Measurements from ENCODE around the gene MMADHC.
"Not testable (repeated sequence)": the region's sequence is repeated elsewhere in the genome, so short reads cannot be mapped to it uniquely, and the experiment has no call there.

Gene MMADHC

DNA sequence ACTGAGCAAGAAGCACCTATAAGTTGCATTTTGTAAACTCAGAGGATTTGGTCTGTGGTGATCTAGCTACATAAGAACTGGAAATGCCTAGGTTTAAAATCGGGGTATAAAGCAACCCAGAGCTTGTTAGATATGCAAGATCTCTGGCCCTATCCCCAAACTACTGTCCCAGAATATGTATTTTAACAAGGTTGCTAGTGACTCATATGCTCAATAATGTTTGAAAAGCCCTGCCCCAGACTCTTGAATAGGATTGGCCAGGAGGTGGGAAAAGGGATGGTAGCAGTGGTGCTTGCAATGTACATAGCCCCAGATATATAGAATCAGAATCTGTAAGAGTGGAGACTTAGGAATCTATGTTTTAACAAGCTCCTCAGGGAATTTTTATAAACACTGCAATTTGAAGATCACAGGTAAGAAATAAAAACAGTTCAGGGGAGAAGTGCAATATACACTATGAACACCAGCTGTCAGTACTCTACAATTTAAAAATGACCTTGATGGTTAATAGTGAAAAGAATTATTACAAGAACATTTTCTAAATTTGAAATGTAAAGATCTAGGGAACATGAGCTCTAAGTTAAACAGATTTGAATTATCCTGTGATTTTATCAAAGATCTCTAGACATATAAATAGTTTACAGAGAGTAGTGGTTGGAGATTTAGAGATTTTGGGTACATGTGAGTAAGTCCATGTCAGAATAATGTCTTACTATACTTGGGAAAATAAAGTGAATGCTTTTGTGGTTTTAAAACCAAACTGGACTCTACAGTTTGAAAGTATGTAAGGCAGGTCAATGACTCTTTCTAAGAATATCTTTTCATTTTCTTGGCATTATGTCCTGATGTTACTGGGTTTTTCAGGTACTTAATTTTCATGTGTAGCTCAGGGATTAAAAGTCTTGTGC lies 7.7 kb upstream of the MMADHC start:
- no peak for DNase-seq (ENCODE audit: low read depth, low spot score)

GRCh38 chr2:149594411-149594810 lies 6.8 kb upstream of the MMADHC start:
- DNase-seq (ENCODE audit: low read depth, low spot score): no peak

DNA sequence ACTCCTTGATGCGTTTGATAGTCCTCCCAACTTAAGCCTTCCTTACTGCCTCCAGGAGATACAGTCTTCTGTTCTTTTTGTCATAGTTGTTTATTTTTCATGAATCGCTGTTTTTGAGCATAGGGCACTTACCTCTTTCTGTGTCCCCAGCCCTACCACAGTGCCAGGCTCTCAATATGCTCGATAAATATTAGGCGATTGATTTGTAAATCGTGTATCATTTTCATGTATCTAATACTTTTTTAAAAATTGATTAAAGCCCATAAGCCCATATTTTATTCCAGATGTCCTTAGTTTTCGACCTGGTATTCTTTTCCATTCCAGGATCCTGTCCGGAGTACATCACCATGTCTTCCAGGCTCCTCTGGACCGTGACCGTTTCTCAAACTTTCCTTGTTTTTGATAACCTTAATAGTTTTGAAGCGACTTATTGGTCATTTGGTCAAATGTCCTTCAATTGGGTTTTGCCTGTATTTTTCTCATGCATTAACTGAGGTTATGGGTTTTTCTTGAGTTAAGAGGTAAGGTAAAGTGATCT lies 444 bp upstream of the MMADHC start:
- DNase-seq (ENCODE audit: low read depth, low spot score): no peak

DNA sequence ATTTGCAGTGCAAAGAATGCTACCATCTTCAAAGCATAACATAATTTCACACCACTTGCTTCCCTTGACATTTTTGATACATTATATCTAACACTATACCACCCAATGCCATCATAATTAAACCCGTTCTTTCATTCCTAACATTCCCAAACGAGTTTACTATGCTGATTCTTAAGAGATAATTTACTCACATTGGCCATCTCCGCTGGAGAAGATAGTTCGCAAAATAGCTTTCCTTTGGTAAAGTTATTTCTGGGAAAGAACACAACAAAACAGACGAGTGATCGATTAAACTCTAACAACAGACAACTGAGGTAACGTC lies 716 bp downstream of the MMADHC start:
- DNase-seq (ENCODE audit: low read depth, low spot score): no peak

DNA sequence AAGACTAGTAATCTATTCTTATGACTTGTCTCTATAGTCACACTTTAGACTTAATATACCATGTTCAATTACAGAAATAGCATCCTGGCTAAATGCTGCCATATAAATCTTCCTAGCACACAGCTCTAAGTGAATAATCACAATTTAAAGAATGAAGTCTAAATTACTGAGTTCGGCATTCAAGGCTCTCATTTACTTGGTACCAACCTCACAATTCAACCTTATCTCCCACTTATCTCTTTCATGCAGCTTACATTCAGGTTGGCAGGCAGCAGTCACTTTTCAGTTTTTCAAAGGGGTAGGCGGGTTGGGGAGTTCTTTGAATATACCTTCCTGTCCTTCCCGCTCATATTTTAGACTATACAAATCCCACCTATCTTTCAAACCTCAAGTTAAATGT lies 1.5 kb downstream of the MMADHC start:
- no peak for DNase-seq (ENCODE audit: low read depth, low spot score)

DNA sequence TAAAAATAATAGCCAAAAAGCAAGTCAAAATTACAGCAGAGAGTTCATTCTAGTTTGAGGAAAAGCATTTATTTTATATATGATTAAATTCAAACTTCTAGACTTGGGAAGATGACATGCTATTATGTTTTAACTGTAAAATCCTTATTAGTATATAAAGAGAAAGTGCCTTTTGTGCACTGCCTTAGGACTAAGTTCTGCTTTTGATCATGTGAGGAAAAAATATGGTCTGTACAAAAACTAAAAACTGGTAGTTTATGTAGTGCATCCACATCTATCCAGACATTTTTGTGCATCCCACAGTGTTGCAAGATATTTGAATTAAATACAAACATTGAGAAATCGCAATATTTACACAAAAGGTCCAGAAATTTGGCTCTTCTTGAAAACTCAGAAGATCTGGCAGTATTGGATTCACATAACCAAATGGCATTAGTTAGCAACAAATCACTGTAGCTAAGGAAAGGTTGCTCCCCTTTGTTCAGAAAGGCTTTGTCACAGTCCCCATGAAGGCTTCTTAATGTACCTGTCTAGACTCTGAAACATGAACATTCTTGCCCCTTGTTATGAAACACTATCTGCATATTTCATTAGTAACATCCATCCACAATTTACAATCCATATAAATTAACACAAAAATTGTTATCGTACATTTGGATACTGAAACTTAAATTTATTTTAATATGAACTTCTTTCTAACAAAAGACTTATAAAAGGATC lies 2.2 kb downstream of the MMADHC start:
- DNase-seq (ENCODE audit: low read depth, low spot score): no peak

DNA sequence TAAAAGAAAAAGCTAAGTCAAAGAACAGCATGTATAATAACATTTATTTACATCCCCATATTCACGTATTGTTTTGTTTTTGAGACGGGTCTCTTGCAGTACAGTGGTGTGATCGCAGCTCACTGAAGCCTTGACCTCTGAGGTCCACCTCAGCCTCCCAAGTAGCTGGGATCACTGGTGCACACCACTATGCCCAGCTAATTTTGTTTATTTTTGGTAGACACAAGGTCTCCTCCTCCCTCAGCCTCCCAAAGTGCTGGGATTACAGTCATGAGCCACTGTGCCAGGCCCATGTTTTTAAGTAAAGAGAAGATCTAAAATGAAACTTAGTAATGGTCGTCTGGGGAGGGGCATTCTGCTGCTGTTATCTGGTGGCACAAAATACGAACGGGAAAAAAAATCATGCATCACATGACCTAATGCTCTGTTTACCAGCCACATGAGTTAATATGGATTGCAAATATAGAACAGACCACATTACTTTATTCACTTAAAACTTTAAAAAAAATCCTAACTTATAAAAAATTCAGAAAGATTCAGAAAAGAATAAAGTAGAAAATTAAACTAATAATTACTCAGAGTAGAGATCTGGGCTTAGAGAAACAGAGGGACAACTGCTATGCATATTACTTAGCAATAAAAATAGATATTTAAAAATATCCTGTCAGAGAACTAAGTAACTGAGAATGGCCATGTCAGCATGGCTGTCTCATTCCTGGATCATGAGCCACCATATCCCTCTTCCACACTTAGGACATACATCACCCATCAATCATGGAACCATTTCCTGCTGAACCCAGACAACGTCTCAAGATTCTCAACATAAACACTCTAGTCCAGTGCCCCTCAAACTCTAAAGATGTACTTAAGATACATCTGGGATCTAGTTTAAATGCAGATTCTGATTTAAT lies 7.3 kb downstream of the MMADHC start:
- no peak for DNase-seq (ENCODE audit: low read depth, low spot score)

- DNase-seq (ENCODE audit: low read depth, low spot score): no peak
Observed at GRCh38 chr2:149577269-149577668, 10.3 kb downstream of the MMADHC start.

- no peak for DNase-seq (ENCODE audit: low read depth, low spot score)
Observed at GRCh38 chr2:149575752-149576151, 11.8 kb downstream of the MMADHC start.

DNA sequence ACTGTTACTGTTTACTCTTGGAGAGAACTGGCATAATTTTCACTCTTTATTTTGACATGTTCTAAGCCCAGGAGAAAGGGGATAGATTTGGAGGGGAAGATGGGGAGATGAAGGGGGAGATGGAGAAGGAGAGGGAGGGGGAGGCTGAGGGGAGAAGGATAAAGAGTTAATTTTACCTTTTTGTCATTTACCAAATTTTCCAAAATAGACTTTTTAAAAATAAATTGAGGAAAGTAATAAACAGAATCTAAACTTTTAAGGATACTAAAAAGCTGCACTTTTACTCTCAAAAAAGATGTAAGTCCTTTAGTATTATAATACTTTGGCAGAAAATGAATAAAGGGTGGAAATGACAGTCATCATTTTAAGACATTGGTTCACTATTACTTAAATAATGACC lies 12.3 kb downstream of the MMADHC start:
- DNase-seq (ENCODE audit: low read depth, low spot score): no peak

- DNase-seq (ENCODE audit: low read depth, low spot score): no peak
Observed at GRCh38 chr2:149573760-149574159, 13.8 kb downstream of the MMADHC start.

DNA sequence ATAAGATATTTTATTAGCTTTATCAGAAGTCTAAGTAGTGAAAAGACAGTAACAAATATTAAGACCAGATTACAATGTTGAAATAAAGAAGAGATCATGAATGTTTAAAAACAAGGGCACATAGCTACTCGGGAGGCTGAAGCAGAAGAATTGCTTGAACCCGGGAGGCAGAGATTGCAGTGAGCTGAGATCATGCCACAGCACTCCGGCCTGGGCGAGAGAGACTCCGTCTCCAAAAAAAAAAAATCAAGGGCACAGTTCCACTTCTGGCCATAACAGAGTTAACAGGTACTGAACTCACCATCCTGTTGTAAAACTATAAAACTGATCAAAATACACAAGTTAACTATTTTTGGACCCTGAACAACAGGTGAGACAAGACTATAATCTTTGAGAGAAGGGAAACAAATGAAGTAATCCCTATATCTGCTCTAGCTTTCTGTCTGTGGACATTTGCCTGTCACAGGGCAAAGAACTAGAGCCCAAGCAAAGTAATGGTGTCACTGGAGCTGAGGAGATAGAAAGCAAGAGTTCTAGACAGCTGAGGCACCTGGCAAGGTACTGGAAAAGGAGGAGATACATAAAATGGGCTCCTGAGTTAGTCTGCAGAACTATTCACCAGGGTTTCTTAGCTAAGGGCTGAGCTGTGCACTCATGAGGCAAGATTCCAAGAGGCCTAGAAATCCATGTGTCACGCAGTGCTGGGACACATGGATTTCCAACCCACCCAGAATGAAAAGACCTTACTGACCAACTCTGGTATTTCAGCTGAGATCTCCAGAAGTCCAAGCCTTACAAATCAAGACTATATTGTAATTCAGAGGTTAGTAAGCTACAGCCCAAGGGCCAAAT lies 15.2 kb downstream of the MMADHC start:
- no peak for DNase-seq (ENCODE audit: low read depth, low spot score)

DNA sequence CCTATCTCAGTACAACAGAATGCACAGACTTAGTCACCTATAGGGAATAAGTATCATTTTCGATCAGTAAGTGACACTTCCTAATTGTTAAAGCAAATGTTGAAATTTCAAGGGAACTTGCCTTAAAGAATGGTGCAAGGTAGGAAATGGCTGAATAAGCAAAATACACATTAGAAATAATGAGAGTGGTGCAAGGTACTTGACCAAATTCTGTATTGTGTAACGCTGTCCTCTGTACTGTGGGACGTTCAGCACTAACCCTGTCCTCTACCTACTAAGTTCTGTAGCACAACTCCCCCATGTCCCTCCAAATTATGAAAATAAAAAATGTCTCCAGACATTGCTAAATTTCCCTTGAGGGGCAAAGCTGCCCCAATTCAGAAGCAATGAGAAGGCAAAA lies 19.4 kb downstream of the MMADHC start:
- DNase-seq (ENCODE audit: low read depth, low spot score): no peak

GRCh38 chr2:149566652-149567051 lies 20.9 kb downstream of the MMADHC start:
- no peak for DNase-seq (ENCODE audit: low read depth, low spot score)

- not testable (repeated sequence) for DNase-seq (ENCODE audit: low read depth, low spot score)
Observed at GRCh38 chr2:149565625-149566024, 21.9 kb downstream of the MMADHC start.

GRCh38 chr2:149564983-149565382 lies 22.6 kb downstream of the MMADHC start:
- no peak for DNase-seq (ENCODE audit: low read depth, low spot score)

DNA sequence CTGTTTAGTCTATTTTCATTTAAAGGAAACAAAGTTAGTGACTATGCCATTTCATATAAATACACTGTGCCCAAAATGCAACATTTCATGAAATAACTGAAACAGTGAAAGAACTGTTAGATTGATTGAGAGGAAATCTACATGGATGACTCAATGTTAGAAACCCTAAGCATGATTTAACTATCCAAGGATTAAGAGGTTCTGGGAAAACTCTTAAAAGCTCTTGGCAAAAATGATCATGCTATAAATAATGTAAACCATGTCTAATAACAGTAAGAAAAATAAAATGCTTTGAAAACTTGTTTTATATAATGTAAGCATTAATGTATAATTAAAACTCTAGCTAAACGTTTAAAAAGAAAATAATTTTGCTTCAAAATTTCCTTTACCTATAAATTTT lies 23.5 kb downstream of the MMADHC start:
- DNase-seq (ENCODE audit: low read depth, low spot score): no peak

- no peak for DNase-seq (ENCODE audit: low read depth, low spot score)
Observed at GRCh38 chr2:149562324-149562723, 25.3 kb downstream of the MMADHC start.

DNA sequence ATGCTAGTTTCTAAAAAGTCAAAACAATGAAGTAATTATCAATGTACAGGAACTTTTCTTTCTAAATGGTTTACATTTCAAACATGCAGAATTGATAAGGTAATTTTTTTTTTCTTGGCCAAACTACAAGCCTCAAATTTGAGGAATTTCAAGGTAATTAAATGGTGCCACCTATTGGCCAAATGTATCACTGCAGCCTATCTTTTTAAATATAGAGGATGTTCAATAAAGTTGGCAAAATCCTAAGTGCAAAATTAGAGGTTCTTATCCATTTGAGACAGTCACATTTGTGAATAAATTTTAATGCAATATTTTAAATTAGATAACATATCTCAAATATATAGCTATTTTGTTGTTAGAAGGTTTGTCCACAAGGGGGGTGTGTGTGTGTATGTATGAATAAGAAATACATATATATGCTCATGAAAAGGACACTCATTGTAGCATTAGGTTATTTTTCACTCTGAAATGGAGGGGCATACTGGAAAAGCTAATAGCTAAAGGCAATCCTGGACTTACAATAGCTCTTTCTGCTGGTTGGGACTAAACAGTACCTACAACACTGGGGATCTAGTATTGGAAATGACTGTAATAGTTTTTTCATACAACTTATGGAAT lies 26.2 kb downstream of the MMADHC start:
- no peak for DNase-seq (ENCODE audit: low read depth, low spot score)

DNA sequence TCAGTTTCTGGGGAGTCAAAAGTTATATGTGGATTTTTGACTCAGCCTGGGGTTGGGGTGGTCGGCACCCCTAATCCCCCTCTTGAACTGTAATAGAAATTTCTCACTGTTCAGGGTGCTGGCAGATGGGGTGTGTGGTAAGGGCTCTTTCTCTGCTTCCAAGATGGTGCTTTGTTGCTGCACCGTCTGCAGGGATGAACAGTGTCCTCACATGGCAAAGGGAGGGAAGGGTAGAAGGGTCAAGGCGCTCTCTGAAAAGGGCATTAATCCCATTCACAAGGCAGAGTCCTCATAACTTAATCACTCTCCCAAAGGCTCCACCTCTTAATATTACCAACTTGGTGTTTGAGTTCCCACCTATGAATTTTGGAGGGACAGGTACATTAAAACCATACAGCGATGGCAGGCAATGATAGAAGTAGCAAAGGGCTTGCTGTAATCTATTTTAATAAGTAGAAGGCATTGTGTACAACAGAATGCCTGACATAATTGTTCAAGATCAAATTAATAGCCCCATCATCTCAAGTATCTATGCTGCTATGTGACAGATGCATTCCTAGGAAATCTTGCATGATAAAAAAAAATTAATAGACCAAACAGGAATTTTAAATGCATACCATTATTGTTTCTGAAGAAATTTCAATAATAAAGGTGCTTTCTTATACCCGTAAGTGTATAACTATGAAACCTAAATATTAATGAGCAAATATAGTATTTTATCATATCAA lies 28.1 kb downstream of the MMADHC start:
- no peak for DNase-seq (ENCODE audit: low read depth, low spot score)

All from activated naive CD8-positive, alpha-beta T cell treated with anti-CD3 and anti-CD28 coated beads, Interleukin-2, amount 50 U/mL, for 16 hours (primary cell).